Medulla oblongata (tissue), 1 donor: ENCODE results near the gene CDC14B.

Experiments used
- DNase-seq: peaks from one replicate; pipeline ENCODE4 v3.0.0-alpha.2; 2015; ENCODE audit errors: extremely low spot score

The CDC14B gene

DNA sequence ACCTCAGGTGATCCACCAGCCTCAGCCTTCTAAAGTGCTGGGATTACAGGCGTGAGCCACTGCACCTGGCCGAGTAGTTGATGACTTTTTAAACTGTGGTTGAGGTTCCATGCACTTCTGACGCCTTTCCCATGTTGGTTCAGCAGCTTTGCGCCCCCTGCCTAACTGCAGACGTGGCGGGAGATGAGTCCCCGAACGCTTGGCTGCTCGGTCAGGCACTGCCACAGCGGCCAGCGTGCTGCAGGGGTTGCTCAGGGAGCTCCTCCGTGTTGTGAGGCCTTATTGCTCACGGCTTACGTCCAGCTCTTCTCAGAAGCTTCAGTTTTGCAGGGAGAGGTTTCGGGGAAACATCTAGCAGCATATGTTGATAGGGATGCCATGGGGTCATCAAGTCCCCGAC lies 134.4 kb downstream of the CDC14B start:
- no peak for DNase-seq

- DNase-seq, result no peak
These were observed 135.1 kb downstream of the CDC14B start for GRCh38 chr9:96484521-96484931.

GRCh38 chr9:96483733-96484390 lies 135.8 kb downstream of the CDC14B start:
- DNase-seq, result no peak

GRCh38 chr9:96483197-96483596 lies 136.4 kb downstream of the CDC14B start:
- no peak for DNase-seq

DNA sequence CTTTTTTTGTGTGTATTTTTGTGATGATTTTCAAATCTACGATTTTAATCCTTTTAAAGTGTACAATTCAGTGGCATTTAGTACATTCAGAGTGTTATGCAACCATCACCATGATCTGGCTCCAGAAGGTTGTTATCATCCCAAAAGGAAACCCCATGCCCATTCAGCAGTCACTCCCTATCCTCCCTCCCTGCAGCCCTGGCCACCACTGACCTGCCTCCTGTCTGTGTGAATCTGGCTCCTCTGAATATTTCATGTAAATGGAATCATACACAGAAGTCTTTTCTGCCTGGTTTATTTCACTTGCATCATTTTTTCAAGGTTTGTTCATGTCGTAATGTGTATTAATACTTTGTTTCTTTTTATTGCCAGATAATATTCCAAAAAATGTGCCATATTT lies 137.2 kb downstream of the CDC14B start:
- DNase-seq, result no peak

GRCh38 chr9:96480736-96481135 lies 138.9 kb downstream of the CDC14B start:
- DNase-seq, result no peak

GRCh38 chr9:96478829-96479371 lies 140.7 kb downstream of the CDC14B start:
- no peak for DNase-seq

- no peak for DNase-seq
These were observed 143.1 kb downstream of the CDC14B start for GRCh38 chr9:96476591-96476990.

- no peak for DNase-seq
These were observed 143.6 kb downstream of the CDC14B start for GRCh38 chr9:96476013-96476412.

DNA sequence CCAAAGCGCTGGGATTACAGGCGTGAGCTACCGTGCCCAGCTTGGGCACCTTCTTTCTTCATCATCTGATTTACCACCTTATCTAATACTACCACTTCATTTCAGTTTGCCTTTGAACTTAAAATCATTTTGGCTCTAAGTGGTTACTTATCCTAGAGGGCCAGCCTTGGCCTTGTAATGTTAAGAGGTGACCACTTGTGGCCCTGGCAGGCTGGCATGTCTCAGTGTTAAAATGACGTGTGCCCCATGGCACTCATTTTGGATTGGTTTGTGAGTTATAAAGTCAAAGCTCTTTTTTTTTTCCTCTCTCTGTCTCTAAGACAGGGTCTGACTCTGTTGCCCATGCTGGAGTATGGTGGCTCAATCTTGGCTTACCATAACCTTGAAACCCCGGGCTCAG lies 151.9 kb downstream of the CDC14B start:
- no peak for DNase-seq

DNA sequence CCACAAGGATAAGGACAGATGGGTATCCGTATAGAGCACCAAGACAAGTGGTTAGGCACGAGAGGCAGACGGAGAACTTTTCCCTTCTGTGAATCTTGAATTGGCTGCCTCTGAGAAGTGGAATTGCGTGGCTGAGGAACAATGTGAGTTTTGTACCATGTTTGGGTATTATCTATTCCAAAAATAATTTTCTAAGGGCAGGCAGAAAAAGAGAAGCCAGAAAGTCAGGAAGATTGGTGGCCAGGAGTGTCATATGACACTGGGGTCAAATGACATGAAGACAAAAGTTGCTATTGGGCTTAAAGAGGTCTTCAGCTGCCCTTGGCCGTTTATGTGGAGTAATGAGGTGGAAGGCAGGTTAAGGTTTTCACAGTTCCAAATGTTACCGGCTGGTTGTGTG lies 155.2 kb downstream of the CDC14B start:
- DNase-seq, result no peak

DNA sequence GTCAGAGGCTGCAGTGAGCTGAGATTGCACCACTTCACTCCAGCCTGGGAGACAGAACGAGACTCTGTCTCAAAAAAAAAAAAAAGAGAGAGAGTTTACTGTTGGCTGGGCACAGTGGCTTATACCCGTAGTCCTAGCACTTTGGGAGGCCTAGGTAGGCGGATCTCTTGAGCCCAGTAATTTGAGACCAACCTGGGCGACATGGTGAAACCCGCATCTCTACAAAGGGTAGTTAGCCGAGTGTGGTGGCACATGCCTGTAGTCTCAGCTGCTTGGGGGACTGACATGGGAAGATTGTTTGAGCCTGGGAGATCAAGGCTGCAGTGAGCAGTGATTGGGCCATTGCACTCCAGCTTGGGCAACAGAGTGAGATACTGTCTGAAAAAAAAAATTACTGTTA lies 157.1 kb downstream of the CDC14B start:
- no peak for DNase-seq

- DNase-seq, result no peak
These were observed 158.3 kb downstream of the CDC14B start for GRCh38 chr9:96461336-96461735.

DNA sequence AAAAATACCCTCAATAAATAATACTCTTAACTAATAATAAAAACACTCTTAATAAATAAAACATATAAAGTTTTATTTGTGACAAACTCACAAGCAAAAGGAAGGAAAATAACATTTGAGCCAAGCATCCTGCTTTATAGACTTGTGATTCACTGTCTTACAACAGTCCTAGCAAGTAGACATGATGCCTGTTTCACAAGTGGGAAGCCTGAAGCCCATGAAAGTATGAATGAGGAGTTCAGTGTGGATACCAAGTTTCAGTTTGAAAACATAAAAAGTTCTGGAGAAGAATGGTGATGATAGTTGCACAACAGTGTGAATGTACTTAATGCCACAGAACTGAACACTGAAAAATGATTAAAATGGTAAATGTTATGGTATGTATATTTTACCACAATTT lies 158.8 kb downstream of the CDC14B start:
- no peak for DNase-seq

DNA sequence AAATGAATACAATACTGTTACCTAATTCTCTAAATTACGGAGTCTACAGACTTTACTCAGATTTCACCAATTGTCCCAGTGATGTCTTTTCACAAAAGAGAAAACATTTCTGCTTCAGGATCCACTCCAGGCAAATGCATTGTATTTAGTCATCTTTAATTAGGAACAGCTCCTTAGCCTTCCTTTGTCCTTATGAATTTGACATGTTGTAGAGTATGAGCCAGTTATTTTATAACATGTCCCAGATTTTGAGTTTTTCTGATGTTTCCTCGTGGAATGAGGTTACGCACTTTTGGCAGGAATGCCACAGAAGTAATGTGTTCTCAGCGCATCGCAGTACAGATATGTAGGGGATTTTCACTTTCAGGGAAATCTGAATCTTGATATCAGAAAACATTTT lies 159.2 kb downstream of the CDC14B start:
- no peak for DNase-seq

DNA sequence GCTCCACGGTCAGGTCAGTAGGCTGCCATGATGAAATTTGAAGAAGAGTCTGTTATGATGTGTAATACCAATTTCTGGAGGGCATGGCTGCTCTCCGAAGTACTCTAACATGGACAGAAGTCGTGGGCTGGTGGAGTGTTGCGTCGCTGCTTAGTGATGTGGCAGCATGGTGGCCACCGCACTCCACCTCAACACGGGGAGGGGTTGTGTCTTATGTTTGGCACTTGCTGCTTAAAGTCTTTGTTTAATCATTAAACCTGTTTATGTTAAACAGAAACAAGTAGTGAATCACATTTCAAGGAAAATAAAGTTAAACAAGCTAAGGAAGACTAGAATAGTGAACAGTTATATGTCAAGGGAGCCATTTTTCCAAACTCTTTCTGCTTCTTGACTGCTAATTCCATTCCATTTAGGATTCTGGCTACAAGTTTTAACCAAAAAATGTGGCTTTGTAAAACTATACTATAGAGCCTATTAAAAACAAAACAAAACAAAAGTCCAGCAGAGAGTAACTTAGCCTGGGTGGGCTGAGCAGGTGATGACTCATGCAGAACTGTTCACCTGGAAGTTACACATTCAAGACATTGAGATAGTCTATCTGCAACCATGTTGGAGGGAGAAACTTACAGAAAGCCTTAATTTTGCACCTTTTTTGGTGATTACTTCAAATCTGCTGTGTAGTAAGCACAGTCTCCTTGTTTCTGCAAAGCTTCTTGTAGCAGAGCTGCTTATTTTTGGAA lies 160.2 kb downstream of the CDC14B start:
- DNase-seq, result no peak

- no peak for DNase-seq
These were observed 161.4 kb downstream of the CDC14B start for GRCh38 chr9:96458226-96458625.

GRCh38 chr9:96457266-96457665 lies 162.4 kb downstream of the CDC14B start:
- DNase-seq, result no peak

DNA sequence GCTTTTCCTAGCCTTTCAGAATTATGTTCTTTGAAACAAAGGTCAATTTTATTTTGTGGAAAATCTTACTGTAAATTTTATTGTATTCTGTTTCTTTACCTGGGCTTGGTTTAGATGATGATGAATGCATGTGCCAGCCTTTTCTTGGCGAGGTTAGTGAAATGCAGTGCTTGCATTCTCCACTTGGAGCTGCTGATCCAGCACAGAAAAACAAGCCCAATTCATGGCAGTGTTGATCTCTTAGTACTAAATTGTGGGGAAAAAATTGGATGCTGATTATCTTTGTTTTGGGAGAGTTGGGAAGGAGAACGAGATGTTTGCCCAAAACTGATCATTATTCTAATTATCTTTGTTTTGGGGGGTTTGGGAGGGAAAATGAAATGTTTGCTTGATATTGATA lies 166.0 kb downstream of the CDC14B start:
- DNase-seq, result peak; percentile 83

DNA sequence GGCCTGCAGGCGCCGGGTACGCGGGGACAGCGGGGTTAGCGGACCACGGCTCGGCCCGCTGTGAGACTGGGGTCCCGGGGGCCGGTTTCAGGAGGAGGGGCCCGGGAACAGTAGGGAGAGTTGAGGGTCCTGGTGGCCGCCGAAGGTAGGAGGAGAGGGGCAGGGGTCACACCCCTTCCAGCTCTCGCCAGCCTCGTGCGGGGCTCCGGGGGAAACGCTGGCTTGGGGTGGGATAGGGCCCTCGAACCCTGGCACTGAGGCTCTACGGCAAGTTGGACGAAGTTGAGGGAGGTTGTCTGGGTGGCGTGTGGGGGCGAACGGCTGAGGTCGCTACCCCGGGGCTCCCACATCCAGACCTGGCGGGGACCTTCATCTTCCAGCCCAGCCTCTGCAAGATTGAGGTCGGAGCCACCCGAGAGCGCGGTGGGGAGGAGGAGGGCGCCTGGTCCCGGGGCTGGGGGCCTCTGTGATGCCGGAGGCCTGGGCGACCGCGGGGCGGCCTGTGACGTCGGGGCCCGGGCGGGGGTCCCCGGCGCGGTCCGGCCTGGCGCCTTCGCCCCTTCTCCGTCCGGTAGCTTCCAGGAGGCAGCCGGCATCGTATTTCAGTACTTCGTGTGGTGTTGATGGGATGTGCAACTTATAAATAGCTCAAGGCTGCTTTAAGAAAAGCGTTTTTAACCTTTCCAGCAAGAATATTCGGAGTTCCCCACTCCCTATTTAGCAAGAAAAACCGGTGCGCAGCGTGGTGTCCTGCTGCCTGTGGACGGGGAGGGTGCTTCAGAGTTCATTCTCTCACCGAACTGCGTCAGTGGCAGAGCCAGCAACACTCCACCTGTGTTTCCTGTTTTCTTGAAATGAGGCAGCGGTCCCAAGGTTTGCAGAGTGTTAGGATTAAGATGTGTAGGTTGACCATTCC lies 168.8 kb downstream of the CDC14B start:
- peak; percentile 48 for DNase-seq
